ENCODE results near the gene RABGAP1L.

GRCh38 chr1:174580801-174581200, 421.5 kb downstream of the RABGAP1L start:
- TF ChIP-seq, protein P1, sequence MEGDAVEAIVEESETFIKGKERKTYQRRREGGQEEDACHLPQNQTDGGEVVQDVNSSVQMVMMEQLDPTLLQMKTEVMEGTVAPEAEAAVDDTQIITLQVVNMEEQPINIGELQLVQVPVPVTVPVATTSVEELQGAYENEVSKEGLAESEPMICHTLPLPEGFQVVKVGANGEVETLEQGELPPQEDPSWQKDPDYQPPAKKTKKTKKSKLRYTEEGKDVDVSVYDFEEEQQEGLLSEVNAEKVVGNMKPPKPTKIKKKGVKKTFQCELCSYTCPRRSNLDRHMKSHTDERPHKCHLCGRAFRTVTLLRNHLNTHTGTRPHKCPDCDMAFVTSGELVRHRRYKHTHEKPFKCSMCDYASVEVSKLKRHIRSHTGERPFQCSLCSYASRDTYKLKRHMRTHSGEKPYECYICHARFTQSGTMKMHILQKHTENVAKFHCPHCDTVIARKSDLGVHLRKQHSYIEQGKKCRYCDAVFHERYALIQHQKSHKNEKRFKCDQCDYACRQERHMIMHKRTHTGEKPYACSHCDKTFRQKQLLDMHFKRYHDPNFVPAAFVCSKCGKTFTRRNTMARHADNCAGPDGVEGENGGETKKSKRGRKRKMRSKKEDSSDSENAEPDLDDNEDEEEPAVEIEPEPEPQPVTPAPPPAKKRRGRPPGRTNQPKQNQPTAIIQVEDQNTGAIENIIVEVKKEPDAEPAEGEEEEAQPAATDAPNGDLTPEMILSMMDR (IDR thresholded peaks at IDR 0.05; ENCODE audit: low read depth, low read length): no peak
- TF ChIP-seq EZH2phosphoT487 (IDR thresholded peaks at IDR 0.05; ENCODE audit: low read depth): no peak
